CD4-positive, alpha-beta memory T cell (primary cell): ENCODE data around the gene KLHL28. TPM values are rescaled to one million over a fixed set of nuclear protein-coding genes. Genes with fewer than 3 reads are reported as not detected.

Experiments
- CTCF ChIA-PET: fragments of 350-600 bp; sonication (Branson Sonifier 250); formaldehyde crosslinking; loops from one replicate; lab custom pipeline; 2021; ENCODE audit warnings: inconsistent platforms; ENCODE audit not compliant: partially characterized antibody; lab: Charles Lee
- POLR2A ChIA-PET: fragments of 350-600 bp; sonication (Branson Sonifier 250); formaldehyde crosslinking; loops from one replicate; lab custom pipeline; 2021; ENCODE audit not compliant: partially characterized antibody; lab: Charles Lee
- DNase-seq, 5 donors: peaks; one replicate each; pipeline versions ENCODE4 v3.0.0 to v3.0.0-alpha.2; 2020 to 2022; ENCODE audit warnings: mixed read lengths in 1 of 5
- H3K27ac ChIP-seq: one replicate; pipeline ENCODE4 v1.7.0; 2013; ENCODE audit warnings: low read depth, low read length
- H3K27me3 ChIP-seq: 2 replicates; pipeline ENCODE4 v1.7.0; 2013; ENCODE audit warnings: mild to moderate bottlenecking, low read length, moderate library complexity; ENCODE audit not compliant: insufficient read depth
- H3K36me3 ChIP-seq: 2 replicates; pipeline ENCODE4 v1.7.0; 2013; ENCODE audit warnings: mild to moderate bottlenecking, low read length, moderate library complexity; ENCODE audit not compliant: insufficient read depth
- H3K4me1 ChIP-seq: 2 replicates; pipeline ENCODE4 v1.7.0; 2013; ENCODE audit warnings: mild to moderate bottlenecking, low read length, moderate library complexity; ENCODE audit not compliant: insufficient read depth
- H3K4me3 ChIP-seq, 2 donors: one replicate each; pipeline ENCODE4 v1.7.0; 2013; ENCODE audit warnings: low read length in 2 of 2, mild to moderate bottlenecking in 1 of 2
- H3K9me3 ChIP-seq, 2 donors: one replicate each; pipeline ENCODE4 v1.7.0; 2013; ENCODE audit warnings: low read length in 2 of 2, control low read depth in 1 of 2; ENCODE audit not compliant: control insufficient read depth in 1 of 2
- H3K27ac Mint-ChIP-seq, 7 donors: one replicate each; pipeline ENCODE4 v1.8.0; 2020 to 2021; ENCODE audit warnings: mixed read lengths in 7 of 7, mild to moderate bottlenecking in 6 of 7, inconsistent platforms in 3 of 7, moderate library complexity in 3 of 7
- H3K27me3 Mint-ChIP-seq, 2 donors: one replicate each; pipeline ENCODE4 v1.8.0; 2020 to 2021; ENCODE audit warnings: mixed read lengths in 2 of 2
- H3K36me3 Mint-ChIP-seq, 2 donors: one replicate each; pipeline ENCODE4 v1.8.0; 2020 to 2021; ENCODE audit warnings: mixed read lengths in 2 of 2, inconsistent platforms in 1 of 2, mild to moderate bottlenecking in 1 of 2
- H3K4me1 Mint-ChIP-seq, 4 donors: one replicate each; pipeline ENCODE4 v1.8.0; 2020 to 2021; ENCODE audit warnings: mixed read lengths in 4 of 4, mild to moderate bottlenecking in 1 of 4
- H3K4me3 Mint-ChIP-seq, 8 donors: one replicate each; pipeline ENCODE4 v1.8.0; 2020 to 2021; ENCODE audit warnings: mixed read lengths in 8 of 8, mild to moderate bottlenecking in 7 of 8, moderate library complexity in 6 of 8, inconsistent platforms in 3 of 8
- H3K9me3 Mint-ChIP-seq, 8 donors: one replicate each; pipeline ENCODE4 v1.8.0; 2020 to 2021; ENCODE audit warnings: mixed read lengths in 8 of 8, mild to moderate bottlenecking in 5 of 8, inconsistent platforms in 3 of 8, moderate library complexity in 1 of 8
- intact Hi-C: fragments of 100-400 bp; cut with micrococcal nuclease; formaldehyde crosslinking; loops from one replicate; pipeline ENCODE4 v1.15.1; 2023
- polyA plus RNA-seq, 2 donors: library from polyadenylated mRNA; unstranded; fragments of 300-500 nt; fragmentation: Illumina TruSeq; gene quantifications; one replicate each; pipeline ENCODE4 v1.2.3, GENCODE V29; 2021
- total RNA-seq, 2 experiments: library from RNA; stranded (reverse); gene quantifications; one replicate each; pipeline ENCODE4 v1.2.3, GENCODE V29; 2021

KLHL28 gene
- total and polyA plus RNA-seq, 4 experiments from 2014 or later: 38.4 to 69.9 (median 42.5) TPM

GRCh38 chr14:44940211-44940610, 21.5 kb downstream of the KLHL28 start:
- Mint-ChIP-seq H3K27me3 (no peaks in the 10 kb centered on the region), H3K27ac (peak overlapping the region; percentile 57 to 95 (median 79)), H3K36me3 (peaks cover 66 to 68% of the 10 kb centered on the region in 2 donors), H3K4me1 (peaks cover 38 to 64% (median 48%) of the 10 kb centered on the region in 4 donors), H3K4me3 (peak overlapping the region in 6 of 8 donors; percentile 4 to 61 (median 44)), H3K9me3 (no peaks in the 10 kb centered on the region)
- H3K9me3 ChIP-seq: no peaks in the 10 kb centered on the region
- no peak for DNase-seq
- intact Hi-C loops: no loop called here
- no peaks in the 10 kb centered on the region for H3K27me3 ChIP-seq
- H3K36me3 ChIP-seq: peaks cover 24% of the 10 kb centered on the region
- H3K27ac ChIP-seq: no peak overlapping the region
- H3K4me1 ChIP-seq: peaks cover 27% of the 10 kb centered on the region
- ChIA-PET CTCF (no interaction called here), POLR2A (no interaction called here)
- no peak overlapping the region for H3K4me3 ChIP-seq

GRCh38 chr14:44937547-44937946, 24.2 kb downstream of the KLHL28 start:
- DNase-seq: no peak
- no peak overlapping the region for H3K27ac ChIP-seq
- Mint-ChIP-seq H3K4me3 (no peak overlapping the region), H3K27ac (no peak overlapping the region), H3K36me3 (peaks cover 60 to 65% of the 10 kb centered on the region in 2 donors), H3K4me1 (peaks cover 40 to 62% (median 50%) of the 10 kb centered on the region in 4 donors), H3K27me3 (no peaks in the 10 kb centered on the region), H3K9me3 (no peaks in the 10 kb centered on the region)
- no peaks in the 10 kb centered on the region for H3K27me3 ChIP-seq
- H3K4me3 ChIP-seq: no peak overlapping the region
- H3K36me3 ChIP-seq: peaks cover 17% of the 10 kb centered on the region
- H3K4me1 ChIP-seq: peaks cover 27% of the 10 kb centered on the region
- no peaks in the 10 kb centered on the region for H3K9me3 ChIP-seq
- CTCF ChIA-PET: no interaction called here
- intact Hi-C loops: no loop called here
- POLR2A ChIA-PET: no interaction called here

- Mint-ChIP-seq H3K36me3 (peaks cover 44 to 54% of the 10 kb centered on the region in 2 donors), H3K4me3 (no peak overlapping the region), H3K27me3 (no peaks in the 10 kb centered on the region), H3K9me3 (no peaks in the 10 kb centered on the region), H3K4me1 (peaks cover 33 to 59% (median 42%) of the 10 kb centered on the region in 4 donors), H3K27ac (peak overlapping the region in 1 of 7 donors; percentile 13)
- Histone ChIP-seq H3K27ac (no peak overlapping the region), H3K27me3 (no peaks in the 10 kb centered on the region), H3K36me3 (peaks cover 13% of the 10 kb centered on the region), H3K4me1 (peaks cover 16% of the 10 kb centered on the region), H3K4me3 (no peak overlapping the region), H3K9me3 (no peaks in the 10 kb centered on the region)
- CTCF ChIA-PET: interaction anchor here (2.4 kb wide), 1 partner anchor 22 kb away, joined by 7 read pairs; no protein-coding TSS in a partner anchor
- POLR2A ChIA-PET: interaction anchor here (1.5 kb wide), 1 partner anchor 27 kb away, joined by 4 read pairs; the partner anchor contains the start of genes KLHL28 and TOGARAM1
- DNase-seq: no peak
- intact Hi-C loops: no loop called here
Observed at GRCh38 chr14:44935155-44935554, 26.6 kb downstream of the KLHL28 start.

GRCh38 chr14:44928793-44929192, 33.0 kb downstream of the KLHL28 start:
- Mint-ChIP-seq H3K27ac (peak overlapping the region; percentile 40 to 81 (median 72)), H3K9me3 (no peaks in the 10 kb centered on the region), H3K4me1 (peaks cover 13 to 24% (median 19%) of the 10 kb centered on the region in 4 donors), H3K27me3 (no peaks in the 10 kb centered on the region), H3K4me3 (peak overlapping the region in 5 of 8 donors; percentile 1 to 79 (median 64)), H3K36me3 (peaks cover 5 to 18% of the 10 kb centered on the region in 2 donors)
- POLR2A ChIA-PET: interaction anchor here (1.4 kb wide), 1 partner anchor 33 kb away, joined by 9 read pairs; the partner anchor contains the start of genes KLHL28 and TOGARAM1
- peaks cover 4% of the 10 kb centered on the region for H3K4me1 ChIP-seq
- no peaks in the 10 kb centered on the region for H3K9me3 ChIP-seq
- CTCF ChIA-PET: interaction anchor here (0.7 kb wide), 1 partner anchor 163 kb away, joined by 3 read pairs; no protein-coding TSS in a partner anchor
- H3K27ac ChIP-seq: no peak overlapping the region
- DNase-seq: peak; percentile 24 to 56 (median 42)
- no peaks in the 10 kb centered on the region for H3K27me3 ChIP-seq
- no peaks in the 10 kb centered on the region for H3K36me3 ChIP-seq
- H3K4me3 ChIP-seq: no peak overlapping the region
- intact Hi-C loops: no loop called here

GRCh38 chr14:44914849-44915248, 46.9 kb downstream of the KLHL28 start:
- H3K4me3 Mint-ChIP-seq: no peak overlapping the region
- H3K36me3 Mint-ChIP-seq: no peaks in the 10 kb centered on the region
- intact Hi-C loops: loop anchor here (5.0 kb wide), 1 partner anchor 337 kb away; the partner anchor contains the start of gene MIS18BP1
- peaks cover 4 to 10% (median 6%) of the 10 kb centered on the region in 4 donors for H3K4me1 Mint-ChIP-seq
- no peak for DNase-seq
- H3K36me3 ChIP-seq: no peaks in the 10 kb centered on the region
- no peaks in the 10 kb centered on the region for H3K9me3 ChIP-seq
- ChIA-PET CTCF (interaction anchor here (1.6 to 4.2 kb wide), 3 partner anchors 21 to 355 kb away, joined by 3 to 33 read pairs (median 7); no protein-coding TSS in a partner anchor), POLR2A (no interaction called here)
- no peak overlapping the region for H3K27ac ChIP-seq
- no peak overlapping the region for H3K27ac Mint-ChIP-seq
- no peaks in the 10 kb centered on the region for H3K4me1 ChIP-seq
- peaks cover 19 to 26% of the 10 kb centered on the region in 2 donors for H3K27me3 Mint-ChIP-seq
- peaks cover 15% of the 10 kb centered on the region for H3K27me3 ChIP-seq
- no peak overlapping the region for H3K4me3 ChIP-seq
- H3K9me3 Mint-ChIP-seq: peaks cover 0 to 10% (median 4%) of the 10 kb centered on the region in 8 donors

GRCh38 chr14:44912041-44912869, 49.5 kb downstream of the KLHL28 start:
- ChIA-PET CTCF (interaction anchor here (1.3 to 4.2 kb wide), 9 partner anchors 11 to 360 kb away, joined by 3 to 33 read pairs (median 5); partner anchors contain the start of genes KLHL28 and TOGARAM1), POLR2A (interaction anchor here (1.3 to 2.6 kb wide), 3 partner anchors 15 to 223 kb away, joined by 3 to 10 read pairs (median 5); partner anchors contain the start of genes FANCM, KLHL28 and TOGARAM1)
- peak overlapping the region in 4 of 8 donors; percentile 26 to 46 (median 31) for H3K4me3 Mint-ChIP-seq
- no peak overlapping the region for H3K27ac ChIP-seq
- peaks cover 22 to 30% of the 10 kb centered on the region in 2 donors for H3K27me3 Mint-ChIP-seq
- H3K36me3 Mint-ChIP-seq: no peaks in the 10 kb centered on the region
- H3K4me1 ChIP-seq: no peaks in the 10 kb centered on the region
- peaks cover 17% of the 10 kb centered on the region for H3K27me3 ChIP-seq
- peaks cover 4 to 10% (median 6%) of the 10 kb centered on the region in 4 donors for H3K4me1 Mint-ChIP-seq
- intact Hi-C loops: loop anchor here (5.0 kb wide), 1 partner anchor 340 kb away; the partner anchor contains the start of gene MIS18BP1
- no peak overlapping the region for H3K4me3 ChIP-seq
- DNase-seq: no peak
- no peak overlapping the region for H3K27ac Mint-ChIP-seq
- H3K36me3 ChIP-seq: no peaks in the 10 kb centered on the region
- H3K9me3 Mint-ChIP-seq: peaks cover 0 to 13% (median 4%) of the 10 kb centered on the region in 8 donors
- no peaks in the 10 kb centered on the region for H3K9me3 ChIP-seq
